T-helper 17 cell (primary cell): Measurements from ENCODE around the gene UXS1. TPM values are rescaled to one million over a fixed set of nuclear protein-coding genes. Genes with fewer than 3 reads are reported as not detected.
A peak's percentile ranks its signal among the peaks of the same experiment; 100 is the strongest.

Experiments
- ATAC-seq: fragments of 150-1000 bp; cut with Tn5 transposase; 2 replicates; pipeline ENCODE4 v1.10.0; 2021; ENCODE audit warnings: mild to moderate bottlenecking, moderate library complexity
- DNase-seq, 3 donors: peaks; one replicate each; pipeline versions ENCODE4 v3.0.0 to v3.0.0-alpha.2; 2020 to 2021
- H3K9me3 ChIP-seq: one replicate; pipeline ENCODE4 v1.7.0; 2013; ENCODE audit warnings: low read length, mild to moderate bottlenecking; ENCODE audit not compliant: control insufficient read depth, poor library complexity, severe bottlenecking
- H3K27ac Mint-ChIP-seq: one replicate; pipeline ENCODE4 v1.8.0; 2022; ENCODE audit warnings: mild to moderate bottlenecking, moderate library complexity, mixed read lengths
- H3K27me3 Mint-ChIP-seq: one replicate; pipeline ENCODE4 v1.8.0; 2022; ENCODE audit warnings: mixed read lengths
- H3K36me3 Mint-ChIP-seq: one replicate; pipeline ENCODE4 v1.8.0; 2022; ENCODE audit warnings: low read depth, mixed read lengths
- H3K4me1 Mint-ChIP-seq: one replicate; pipeline ENCODE4 v1.8.0; 2022; ENCODE audit warnings: mild to moderate bottlenecking, mixed read lengths
- H3K4me3 Mint-ChIP-seq: one replicate; pipeline ENCODE4 v1.8.0; 2022; ENCODE audit warnings: mild to moderate bottlenecking, moderate library complexity, mixed read lengths
- total RNA-seq, 4 donors: library from RNA in 2 of 4; stranded (reverse) in 2 of 4; gene quantifications; one replicate each; pipeline ENCODE4 v1.2.3 and lab custom pipeline; 2022 to 2026

The UXS1 gene
- total RNA-seq, 2 donors from 2014 or later: 96.4 to 106 TPM

DNA sequence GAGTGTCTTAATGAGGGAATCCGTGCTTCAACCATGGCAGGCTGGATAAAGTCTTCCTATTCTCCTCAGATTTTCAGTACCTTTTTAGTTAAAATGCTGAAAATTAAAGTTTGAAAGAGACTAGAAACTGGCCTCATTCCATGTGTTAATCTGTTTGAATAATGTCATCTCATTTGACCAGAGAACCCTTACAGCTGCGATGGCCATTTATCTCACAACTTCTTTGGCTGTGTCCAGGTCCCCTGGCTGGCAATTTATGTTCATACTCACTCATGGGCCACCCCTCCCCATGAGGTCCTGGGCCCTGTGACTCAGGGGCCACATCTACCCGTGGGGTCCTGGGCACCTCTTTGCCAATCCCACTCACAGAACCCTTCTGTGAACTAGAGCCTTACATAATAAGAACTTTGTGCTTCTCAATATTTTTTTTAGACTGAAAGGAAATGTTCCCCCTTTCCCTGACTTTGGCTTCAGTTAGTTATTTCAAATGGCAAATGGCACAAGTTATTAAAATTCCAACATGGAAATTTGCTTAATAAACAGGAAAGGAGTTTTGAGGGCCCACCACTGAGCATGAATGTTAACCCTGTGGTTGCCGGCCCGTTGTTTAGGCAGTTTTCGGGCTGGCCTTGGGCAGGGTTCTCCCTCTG is 134.6 kb downstream of the UXS1 start:
- H3K4me3 Mint-ChIP-seq: no peak overlapping the region
- no peaks in the 10 kb centered on the region for H3K36me3 Mint-ChIP-seq
- no peaks in the 10 kb centered on the region for H3K27me3 Mint-ChIP-seq
- H3K4me1 Mint-ChIP-seq: peaks cover 42% of the 10 kb centered on the region
- H3K9me3 ChIP-seq: no peaks in the 10 kb centered on the region
- ATAC-seq: no peak
- H3K27ac Mint-ChIP-seq: peak overlapping the region; percentile 72
- DNase-seq: no peak

DNA sequence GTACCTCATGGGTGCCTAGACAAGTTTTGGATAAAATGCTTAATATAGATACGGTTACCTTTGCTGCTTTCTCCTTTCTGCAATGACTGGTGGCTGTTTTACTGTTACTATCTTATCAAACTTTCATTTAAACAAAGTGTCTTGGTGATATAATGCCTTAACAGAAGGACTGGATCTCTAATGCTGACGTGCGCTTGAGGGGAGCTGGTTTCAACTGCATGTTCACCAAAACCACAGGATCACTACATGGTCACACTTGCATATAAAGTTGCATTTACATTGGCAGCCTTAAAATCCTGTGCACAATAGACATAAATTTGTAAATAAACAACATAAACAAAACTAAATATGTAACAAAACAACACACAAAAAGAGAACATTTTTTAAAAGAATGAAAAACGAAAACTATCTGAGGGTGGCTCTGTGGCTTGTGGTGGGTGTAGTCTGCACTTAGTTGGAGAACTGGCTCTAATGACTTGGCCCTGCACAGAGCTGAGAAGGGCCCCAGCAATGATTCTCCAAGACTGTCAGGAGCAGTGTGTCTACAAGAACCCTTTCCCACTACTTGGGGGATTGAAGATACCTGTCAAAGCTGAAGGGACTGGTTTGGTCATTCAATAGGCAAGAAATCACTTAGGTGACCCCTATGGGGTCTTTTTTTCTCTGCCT is 135.5 kb downstream of the UXS1 start:
- peak overlapping the region; percentile 41 for H3K4me3 Mint-ChIP-seq
- H3K27ac Mint-ChIP-seq: peak overlapping the region; percentile 72
- DNase-seq: no peak

DNA sequence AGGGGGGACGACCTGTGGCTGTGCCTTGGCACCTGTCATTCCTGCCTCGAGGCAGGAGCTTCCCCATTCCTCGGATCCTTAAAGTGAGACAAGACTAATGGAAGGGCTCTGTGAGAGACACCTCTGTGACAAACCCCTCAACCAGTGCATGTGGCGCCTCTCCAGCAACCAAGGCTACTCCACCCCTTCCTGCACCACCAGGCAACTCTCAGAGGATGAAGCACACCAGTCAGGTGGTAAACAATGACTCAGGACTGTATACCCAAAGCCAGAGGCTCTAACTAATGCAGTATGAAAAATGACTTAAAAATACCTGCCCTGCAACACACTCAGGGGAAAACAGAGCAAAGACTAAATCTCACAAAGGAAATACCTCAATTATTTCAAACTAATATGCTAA is 136.9 kb downstream of the UXS1 start:
- H3K27me3 Mint-ChIP-seq: no peaks in the 10 kb centered on the region
- no peak overlapping the region for H3K27ac Mint-ChIP-seq
- H3K4me1 Mint-ChIP-seq: peaks cover 55% of the 10 kb centered on the region
- H3K9me3 ChIP-seq: no peaks in the 10 kb centered on the region
- peaks cover 2% of the 10 kb centered on the region for H3K36me3 Mint-ChIP-seq
- peak in 1 of 3 donors; percentile 14 for DNase-seq
- peak overlapping the region; percentile 15 for H3K4me3 Mint-ChIP-seq
- ATAC-seq: peak; percentile 88

More for the DNA sequence above, 135.5 kb downstream of the UXS1 start:
- H3K9me3 ChIP-seq: no peaks in the 10 kb centered on the region
- peak; percentile 38 for ATAC-seq
- H3K27me3 Mint-ChIP-seq: no peaks in the 10 kb centered on the region
- peaks cover 45% of the 10 kb centered on the region for H3K4me1 Mint-ChIP-seq
- H3K36me3 Mint-ChIP-seq: peaks cover under 1% of the 10 kb centered on the region

DNA sequence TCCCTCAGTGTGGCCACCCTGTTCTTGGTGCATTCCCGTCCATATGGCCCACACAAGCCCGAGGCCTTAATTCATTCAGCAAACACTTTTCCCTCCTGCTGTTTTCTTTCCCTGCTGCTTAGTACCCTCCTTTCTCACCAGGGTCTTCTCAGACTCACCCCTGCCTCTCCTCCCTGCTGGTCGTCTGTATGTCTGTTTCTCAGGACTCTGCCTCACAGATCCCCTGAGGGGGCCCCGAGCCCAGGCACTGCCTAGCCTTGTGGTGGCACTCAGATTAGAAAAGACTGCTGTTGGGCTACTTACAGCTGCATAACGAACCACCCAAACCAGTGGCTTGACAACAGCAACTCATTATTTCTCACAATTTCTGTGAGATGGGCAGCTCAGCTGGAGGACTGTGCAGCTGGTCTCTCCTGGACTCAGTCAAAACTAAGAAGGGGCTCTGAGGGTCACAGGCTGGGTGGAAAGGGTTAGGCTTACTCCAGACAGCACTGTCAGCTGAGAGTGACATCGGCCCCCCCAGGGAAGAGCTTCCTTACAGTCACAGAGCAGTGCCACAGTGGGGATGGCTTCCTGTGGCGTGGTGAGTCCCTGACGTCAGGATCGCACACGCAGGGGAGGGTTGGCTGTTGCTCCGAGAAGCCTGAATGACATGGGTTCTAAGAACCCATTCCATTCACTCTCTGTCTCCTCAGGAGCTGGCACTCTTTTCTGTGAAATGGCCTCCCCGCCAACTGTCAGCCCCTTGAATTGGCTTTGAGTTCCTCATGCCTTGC is 139.0 kb downstream of the UXS1 start:
- H3K36me3 Mint-ChIP-seq: peaks cover 2% of the 10 kb centered on the region
- no peak overlapping the region for H3K27ac Mint-ChIP-seq
- no peaks in the 10 kb centered on the region for H3K27me3 Mint-ChIP-seq
- H3K4me3 Mint-ChIP-seq: peak overlapping the region; percentile 52
- ATAC-seq (peak; percentile 49), DNase-seq (no peak)
- H3K4me1 Mint-ChIP-seq: peaks cover 58% of the 10 kb centered on the region
- H3K9me3 ChIP-seq: no peaks in the 10 kb centered on the region

DNA sequence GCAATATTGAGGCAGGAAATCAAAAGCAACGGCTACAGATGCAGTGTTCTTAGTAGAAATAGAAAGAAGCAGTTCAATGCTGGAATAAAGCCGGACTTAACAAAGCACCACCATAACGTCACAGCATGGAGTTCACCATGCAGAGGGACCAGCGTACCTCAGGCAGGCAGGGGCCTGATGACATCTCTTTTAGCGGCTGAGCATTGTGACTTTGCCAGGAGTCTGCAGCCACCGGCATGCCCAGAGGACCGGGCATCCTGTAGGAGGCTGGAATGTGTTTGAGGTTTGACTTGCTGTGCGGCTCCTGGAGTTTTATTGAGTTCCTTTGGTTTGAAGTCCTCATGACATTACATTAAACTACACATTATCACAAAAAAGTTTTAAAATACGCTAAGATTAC is 139.8 kb downstream of the UXS1 start:
- DNase-seq (no peak), ATAC-seq (no peak)
- H3K36me3 Mint-ChIP-seq: peaks cover 2% of the 10 kb centered on the region
- H3K4me3 Mint-ChIP-seq: no peak overlapping the region
- no peak overlapping the region for H3K27ac Mint-ChIP-seq
- peaks cover 59% of the 10 kb centered on the region for H3K4me1 Mint-ChIP-seq
- no peaks in the 10 kb centered on the region for H3K27me3 Mint-ChIP-seq
- H3K9me3 ChIP-seq: no peaks in the 10 kb centered on the region

DNA sequence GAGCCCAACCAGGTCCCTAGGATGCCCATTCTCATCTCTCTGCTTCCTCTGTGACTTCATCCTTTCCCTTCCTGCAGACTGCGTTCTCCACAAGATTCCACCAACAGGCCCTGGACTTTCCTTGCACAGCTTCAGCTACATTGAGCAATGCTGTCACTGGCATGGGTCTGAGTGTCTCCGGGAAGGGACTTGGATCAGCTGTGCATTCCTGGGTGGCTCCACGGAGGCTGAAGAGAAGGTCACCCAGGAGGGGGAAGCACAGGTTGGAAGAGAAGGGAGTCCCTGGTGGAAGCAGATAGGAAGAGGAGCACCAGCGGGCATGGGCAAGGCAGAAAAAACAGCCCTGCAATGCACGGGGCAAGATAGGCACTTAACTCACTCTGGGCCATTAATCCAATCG is 140.5 kb downstream of the UXS1 start:
- peaks cover 2% of the 10 kb centered on the region for H3K36me3 Mint-ChIP-seq
- H3K9me3 ChIP-seq: no peaks in the 10 kb centered on the region
- H3K4me1 Mint-ChIP-seq: peaks cover 60% of the 10 kb centered on the region
- ATAC-seq (no peak), DNase-seq (no peak)
- peak overlapping the region; percentile 75 for H3K4me3 Mint-ChIP-seq
- no peaks in the 10 kb centered on the region for H3K27me3 Mint-ChIP-seq
- H3K27ac Mint-ChIP-seq: no peak overlapping the region

DNA sequence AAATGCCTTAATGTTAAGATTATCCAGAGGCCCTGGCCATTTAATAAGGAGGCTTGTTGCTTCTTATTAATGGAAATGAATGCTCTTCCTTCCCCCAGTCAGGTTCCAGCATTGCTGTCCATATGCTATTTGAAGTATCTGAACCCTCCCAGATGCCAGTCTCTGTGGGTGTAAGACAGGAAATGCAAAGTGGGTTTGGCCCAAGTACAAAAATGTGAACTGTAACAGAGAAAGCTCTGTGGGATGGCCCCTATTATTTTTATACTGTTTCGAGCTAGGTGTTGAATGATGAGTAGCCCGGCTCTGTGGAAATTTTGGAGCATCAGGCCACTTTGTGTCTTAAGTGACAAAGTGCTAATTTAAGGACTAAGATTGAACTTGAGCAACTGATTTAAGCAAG is 141.0 kb downstream of the UXS1 start:
- ATAC-seq: peak; percentile 56
- H3K27ac Mint-ChIP-seq: no peak overlapping the region

DNA sequence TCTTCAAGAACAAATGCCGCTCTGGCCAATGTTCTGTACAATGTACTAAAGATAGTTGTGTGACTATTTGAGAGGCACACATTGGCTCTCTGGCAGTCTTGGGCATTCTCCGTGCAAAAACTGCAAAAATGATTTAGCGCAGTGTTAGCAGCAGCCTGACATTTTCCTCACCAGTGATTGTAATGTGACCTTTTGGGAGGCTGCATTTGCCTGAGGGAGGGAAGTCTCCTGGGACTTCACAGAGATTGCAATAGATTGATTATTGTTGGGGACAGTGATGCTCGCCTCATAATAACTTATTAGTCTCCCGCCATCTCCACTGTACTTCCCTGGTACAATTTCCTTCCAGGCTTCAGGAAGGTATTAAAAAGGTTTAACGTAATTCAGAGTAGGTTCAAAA is 149.2 kb downstream of the UXS1 start:
- H3K4me3 Mint-ChIP-seq: no peak overlapping the region
- H3K27ac Mint-ChIP-seq: no peak overlapping the region
- no peaks in the 10 kb centered on the region for H3K27me3 Mint-ChIP-seq
- no peaks in the 10 kb centered on the region for H3K9me3 ChIP-seq
- no peaks in the 10 kb centered on the region for H3K36me3 Mint-ChIP-seq
- no peak for ATAC-seq
- H3K4me1 Mint-ChIP-seq: peaks cover 13% of the 10 kb centered on the region
- DNase-seq: no peak

More for the DNA sequence above, 141.0 kb downstream of the UXS1 start:
- Mint-ChIP-seq H3K27me3 (no peaks in the 10 kb centered on the region), H3K36me3 (peaks cover 2% of the 10 kb centered on the region), H3K4me3 (peak overlapping the region; percentile 75), H3K4me1 (peaks cover 57% of the 10 kb centered on the region)
- no peaks in the 10 kb centered on the region for H3K9me3 ChIP-seq
- DNase-seq: no peak

DNA sequence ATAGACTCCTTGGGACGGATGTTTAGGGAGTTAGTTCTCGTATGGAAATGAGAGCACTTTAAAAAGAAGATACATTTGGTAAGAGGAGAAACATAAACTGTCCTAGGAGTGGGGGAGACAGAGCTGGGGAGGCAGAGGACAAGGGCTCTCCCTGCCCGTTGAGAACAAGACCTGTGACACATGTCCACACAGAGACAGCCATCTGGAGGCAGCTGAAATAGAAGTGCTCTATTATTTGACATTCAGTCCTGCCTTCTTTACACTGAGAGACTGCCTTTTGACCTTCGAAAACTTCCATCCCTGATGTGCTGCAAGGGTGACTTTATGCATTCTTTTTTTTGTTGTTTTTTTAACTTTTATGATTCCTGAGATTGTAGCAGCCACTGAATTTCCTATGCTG is 150.1 kb downstream of the UXS1 start:
- Mint-ChIP-seq H3K27ac (peak overlapping the region; percentile 5), H3K27me3 (no peaks in the 10 kb centered on the region), H3K4me1 (peaks cover 11% of the 10 kb centered on the region), H3K4me3 (no peak overlapping the region), H3K36me3 (no peaks in the 10 kb centered on the region)
- DNase-seq (no peak), ATAC-seq (no peak)
- H3K9me3 ChIP-seq: no peaks in the 10 kb centered on the region
